Mesothelial cell of epicardium (in vitro differentiated cells): Measurements from ENCODE around the gene PLXDC2. TPM values are rescaled to one million over a fixed set of nuclear protein-coding genes. Genes with fewer than 3 reads are reported as not detected.

Source experiments
- DNase-seq, 2 experiments: peaks; one replicate each; pipeline ENCODE4 v3.0.0; 2021; ENCODE audit warnings: low spot score in 2 of 2; ENCODE audit not compliant: unreplicated experiment in 2 of 2
- H3K27ac Mint-ChIP-seq: 2 replicates; pipeline ENCODE4 v1.8.0; 2021; ENCODE audit warnings: mixed read lengths
- H3K27me3 Mint-ChIP-seq: 2 replicates; pipeline ENCODE4 v1.8.0; 2021; ENCODE audit warnings: low read depth, mixed read lengths
- H3K36me3 Mint-ChIP-seq: 2 replicates; pipeline ENCODE4 v1.8.0; 2021; ENCODE audit warnings: mixed read lengths
- H3K4me1 Mint-ChIP-seq: 2 replicates; pipeline ENCODE4 v1.8.0; 2021; ENCODE audit warnings: mixed read lengths
- H3K4me3 Mint-ChIP-seq: 2 replicates; pipeline ENCODE4 v1.8.0; 2021; ENCODE audit warnings: mild to moderate bottlenecking, moderate library complexity, mixed read lengths
- H3K9me3 Mint-ChIP-seq: 2 replicates; pipeline ENCODE4 v1.8.0; 2021; ENCODE audit warnings: mixed read lengths
- total RNA-seq: library from RNA; stranded (reverse); gene quantifications from 3 replicates; pipeline ENCODE4 v1.2.1, GENCODE V29; 2021
- TF ChIP-seq, protein P1 (sequence below): fragments of 200-600 bp; sonication (generic); IDR thresholded peaks from one replicate; pipeline ENCODE4 v1.5.0; 2021; ENCODE audit warnings: antibody characterized with exemption; ENCODE audit not compliant: unreplicated experiment

Gene PLXDC2
- total RNA-seq, 1 donor from 2014 or later = 60.0 TPM

DNA sequence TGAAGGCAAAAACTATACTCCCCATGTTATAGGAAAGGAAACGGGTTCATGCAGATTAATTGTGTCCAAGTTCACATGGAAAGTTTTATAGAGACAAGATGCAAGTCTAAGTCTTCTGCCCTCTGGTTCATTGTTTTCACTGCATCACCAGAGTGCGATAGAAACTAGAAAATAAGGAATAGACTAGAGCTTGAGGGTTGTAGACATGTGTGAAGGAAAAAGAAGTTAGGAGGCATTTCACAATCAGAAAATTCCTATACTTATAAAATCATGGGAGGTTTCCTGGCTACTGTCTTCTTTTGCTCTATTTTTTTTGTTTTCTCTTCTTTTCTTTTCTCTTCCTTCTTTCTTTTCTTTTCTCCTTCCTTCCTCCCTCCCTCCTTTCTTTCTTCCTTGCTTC, 329.8 kb downstream of the PLXDC2 start:
- TF ChIP-seq, protein P1, sequence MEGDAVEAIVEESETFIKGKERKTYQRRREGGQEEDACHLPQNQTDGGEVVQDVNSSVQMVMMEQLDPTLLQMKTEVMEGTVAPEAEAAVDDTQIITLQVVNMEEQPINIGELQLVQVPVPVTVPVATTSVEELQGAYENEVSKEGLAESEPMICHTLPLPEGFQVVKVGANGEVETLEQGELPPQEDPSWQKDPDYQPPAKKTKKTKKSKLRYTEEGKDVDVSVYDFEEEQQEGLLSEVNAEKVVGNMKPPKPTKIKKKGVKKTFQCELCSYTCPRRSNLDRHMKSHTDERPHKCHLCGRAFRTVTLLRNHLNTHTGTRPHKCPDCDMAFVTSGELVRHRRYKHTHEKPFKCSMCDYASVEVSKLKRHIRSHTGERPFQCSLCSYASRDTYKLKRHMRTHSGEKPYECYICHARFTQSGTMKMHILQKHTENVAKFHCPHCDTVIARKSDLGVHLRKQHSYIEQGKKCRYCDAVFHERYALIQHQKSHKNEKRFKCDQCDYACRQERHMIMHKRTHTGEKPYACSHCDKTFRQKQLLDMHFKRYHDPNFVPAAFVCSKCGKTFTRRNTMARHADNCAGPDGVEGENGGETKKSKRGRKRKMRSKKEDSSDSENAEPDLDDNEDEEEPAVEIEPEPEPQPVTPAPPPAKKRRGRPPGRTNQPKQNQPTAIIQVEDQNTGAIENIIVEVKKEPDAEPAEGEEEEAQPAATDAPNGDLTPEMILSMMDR = no peak
- H3K27ac Mint-ChIP-seq = no peak overlapping the region
- H3K4me3 Mint-ChIP-seq = no peak overlapping the region
- peaks cover 19% of the 10 kb centered on the region for H3K36me3 Mint-ChIP-seq
- peaks cover 3% of the 10 kb centered on the region for H3K9me3 Mint-ChIP-seq
- no peaks in the 10 kb centered on the region for H3K27me3 Mint-ChIP-seq
- H3K4me1 Mint-ChIP-seq = no peaks in the 10 kb centered on the region
- DNase-seq = no peak

DNA sequence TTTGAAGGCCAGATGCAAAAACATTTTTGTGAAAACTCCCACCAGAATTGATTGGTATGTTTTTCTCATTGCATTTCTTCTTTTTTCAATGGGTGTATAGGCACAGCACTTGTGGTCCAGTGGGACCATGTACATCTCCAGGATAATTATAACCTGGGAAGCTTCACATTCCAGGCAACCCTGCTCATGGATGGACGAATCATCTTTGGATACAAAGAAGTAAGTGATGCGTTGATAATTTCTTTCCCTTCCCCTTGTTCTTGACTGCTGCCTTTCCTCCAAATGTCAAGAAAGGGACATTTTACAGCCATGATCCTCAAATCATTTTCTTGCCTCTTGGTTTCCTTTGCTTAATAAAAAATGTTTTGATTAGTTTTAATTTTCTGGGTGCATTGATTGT, 331.5 kb downstream of the PLXDC2 start:
- Mint-ChIP-seq H3K4me3 (no peak overlapping the region), H3K27ac (no peak overlapping the region)
- TF ChIP-seq, protein P1 = no peak

DNA sequence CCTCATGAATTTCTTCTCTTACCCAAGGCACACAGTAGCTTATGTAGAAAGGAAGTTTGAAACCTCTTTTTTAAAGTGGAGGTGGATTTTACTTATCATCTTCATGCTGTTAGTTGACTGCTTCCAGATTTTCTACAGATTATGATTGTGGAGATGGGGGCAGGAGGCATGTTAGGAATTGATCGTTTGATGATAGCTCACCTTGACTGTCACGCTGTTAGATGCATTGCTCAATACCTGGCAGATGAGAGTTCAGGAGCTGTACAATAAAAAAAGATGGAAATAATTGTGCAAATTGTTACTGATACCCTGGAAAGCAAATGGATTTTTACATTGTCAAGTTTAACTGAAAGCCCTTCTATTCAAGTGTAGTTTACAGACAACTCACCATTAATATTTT, 340.3 kb downstream of the PLXDC2 start:
- Mint-ChIP-seq H3K9me3 (peaks cover 3% of the 10 kb centered on the region), H3K27me3 (no peaks in the 10 kb centered on the region), H3K4me1 (peaks cover 9% of the 10 kb centered on the region), H3K27ac (no peak overlapping the region), H3K36me3 (peaks cover 10% of the 10 kb centered on the region), H3K4me3 (no peak overlapping the region)
- DNase-seq = no peak
- TF ChIP-seq, protein P1 = no peak

More for the DNA sequence above, 331.5 kb downstream of the PLXDC2 start:
- no peak for DNase-seq
- H3K36me3 Mint-ChIP-seq = peaks cover 19% of the 10 kb centered on the region
- H3K4me1 Mint-ChIP-seq = no peaks in the 10 kb centered on the region
- H3K27me3 Mint-ChIP-seq = no peaks in the 10 kb centered on the region
- H3K9me3 Mint-ChIP-seq = peaks cover 3% of the 10 kb centered on the region

DNA sequence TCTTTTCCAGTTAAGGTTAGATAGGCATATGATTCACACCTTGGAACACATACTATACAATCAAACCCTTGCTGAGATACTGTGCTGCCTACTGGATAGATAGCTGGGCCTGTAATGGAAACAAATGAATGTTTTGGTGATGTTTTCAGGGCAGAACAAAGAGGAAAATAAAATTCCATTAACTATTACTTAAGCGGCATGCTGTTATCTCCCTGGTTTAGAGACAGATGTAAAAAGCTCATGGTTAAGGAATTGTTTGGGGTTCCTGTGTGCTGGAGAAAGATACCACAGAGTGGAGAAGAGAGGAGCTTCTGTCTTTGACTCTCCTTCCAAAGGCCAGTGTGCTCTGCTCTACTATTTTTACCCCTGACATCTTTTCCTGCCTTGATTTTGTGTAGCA, 341.1 kb downstream of the PLXDC2 start:
- Mint-ChIP-seq H3K36me3 (peaks cover 10% of the 10 kb centered on the region), H3K27me3 (no peaks in the 10 kb centered on the region), H3K27ac (no peak overlapping the region), H3K9me3 (peaks cover 3% of the 10 kb centered on the region), H3K4me1 (peaks cover 11% of the 10 kb centered on the region), H3K4me3 (no peak overlapping the region)
- TF ChIP-seq, protein P1 = no peak
- no peak for DNase-seq

DNA sequence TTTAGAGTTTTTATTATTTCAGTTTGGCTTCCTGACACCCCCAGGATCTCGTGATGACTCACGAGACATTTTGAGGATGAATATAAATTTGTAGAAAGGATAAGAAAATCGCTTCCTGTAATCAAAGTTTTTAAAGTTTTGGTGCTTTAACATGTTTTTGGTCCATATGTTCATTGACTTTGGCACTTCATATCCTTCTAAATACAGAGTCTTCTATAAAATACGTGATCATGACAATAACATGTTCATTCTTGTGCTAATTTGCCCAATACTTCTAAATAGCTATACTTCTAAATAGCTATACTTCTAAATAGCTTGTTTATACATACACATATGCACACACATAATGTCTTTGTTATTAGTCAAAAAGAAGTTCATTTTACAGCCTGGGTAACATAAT, 341.9 kb downstream of the PLXDC2 start:
- peaks cover 10% of the 10 kb centered on the region for H3K36me3 Mint-ChIP-seq
- H3K4me1 Mint-ChIP-seq = peaks cover 10% of the 10 kb centered on the region
- no peak overlapping the region for H3K27ac Mint-ChIP-seq
- no peak for DNase-seq
- H3K9me3 Mint-ChIP-seq = peaks cover 3% of the 10 kb centered on the region
- H3K4me3 Mint-ChIP-seq = no peak overlapping the region
- TF ChIP-seq, protein P1 = no peak
- no peaks in the 10 kb centered on the region for H3K27me3 Mint-ChIP-seq

DNA sequence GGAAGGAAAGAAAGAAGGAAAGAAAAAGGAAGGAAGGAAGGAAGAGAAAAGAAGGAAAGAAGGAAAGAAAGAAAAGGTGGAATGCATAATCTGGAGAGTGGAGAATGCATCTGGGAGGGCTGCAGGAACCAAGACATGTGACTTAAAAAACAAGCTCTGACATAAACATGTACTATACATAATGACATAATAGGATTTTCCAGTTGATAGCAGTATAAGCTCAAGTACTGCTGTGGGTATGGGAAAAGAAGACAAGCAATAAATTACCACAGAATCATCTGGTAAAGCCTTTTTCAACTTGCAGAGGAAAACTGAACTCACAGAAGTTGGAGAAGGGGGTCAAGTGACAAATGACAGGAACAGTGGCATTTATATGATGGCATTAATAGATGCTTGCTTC, 345.9 kb downstream of the PLXDC2 start:
- Mint-ChIP-seq H3K36me3 (peaks cover 6% of the 10 kb centered on the region), H3K27me3 (no peaks in the 10 kb centered on the region), H3K9me3 (no peaks in the 10 kb centered on the region), H3K4me1 (peaks cover 13% of the 10 kb centered on the region), H3K4me3 (no peak overlapping the region), H3K27ac (no peak overlapping the region)
- DNase-seq = no peak
- TF ChIP-seq, protein P1 = no peak
